SK-N-SH (cell line): ENCODE measurements around the gene REPS2. TPM values are rescaled to one million over a fixed set of nuclear protein-coding genes. Genes with fewer than 3 reads are reported as not detected.

Source experiments
- CTCF ChIA-PET: fragments of 300-600, 350-600 bp; formaldehyde crosslinking; extraction: SDS; loops from one replicate; lab custom pipeline; 2021; lab: Yijun Ruan, JAX
- POLR2A ChIA-PET: fragments of 350-600 bp; sonication (Branson Sonifier 250); formaldehyde crosslinking; extraction: SDS; loops from one replicate; lab custom pipeline; 2020; ENCODE audit warnings: antibody characterized with exemption, inconsistent platforms; lab: Yijun Ruan, JAX
- DNase-seq: peaks from one replicate; pipeline ENCODE4 v3.0.0; 2012
- H2AFZ ChIP-seq: fragments of 200-600 bp; sonication (generic); 2 replicates; pipeline ENCODE4 v1.8.1; 2016; ENCODE audit warnings: antibody characterized with exemption, mild to moderate bottlenecking, low read depth
- H3F3A ChIP-seq: fragments of 200-600 bp; sonication (generic); replicated peaks from 2 replicates; pipeline ENCODE3; 2016; ENCODE audit warnings: antibody characterized with exemption, mild to moderate bottlenecking; ENCODE audit not compliant: insufficient read depth
- H3K27ac ChIP-seq, 2 experiments: fragments of 200-500 bp in 1 of 2; fragments of 200-600 bp in 1 of 2; sonication (Bioruptor generic) in 1 of 2; sonication (generic), shearing (Covaris generic) in 1 of 2; 2 replicates each; pipeline versions ENCODE4 v1.5.1 to v1.6.1; 2014 to 2016; ENCODE audit warnings: low read depth in 2 of 2, inconsistent platforms in 1 of 2, low read length in 1 of 2, mild to moderate bottlenecking in 1 of 2, mixed read lengths in 1 of 2
- H3K27me3 ChIP-seq: fragments of 200-600 bp; sonication (generic), shearing (Covaris generic); 2 replicates; pipeline ENCODE4 v1.6.1; 2016; ENCODE audit warnings: mixed run types; ENCODE audit not compliant: insufficient read depth
- H3K36me3 ChIP-seq, 2 experiments: fragments of 200-500 bp in 1 of 2; fragments of 200-600 bp in 1 of 2; sonication (Bioruptor generic) in 1 of 2; sonication (generic) in 1 of 2; replicated peaks in 1 of 2; 2 replicates each; pipeline versions ENCODE3 to v1.5.1; 2014 to 2016; ENCODE audit warnings: low read length in 1 of 2, mild to moderate bottlenecking in 1 of 2; ENCODE audit not compliant: insufficient read depth in 2 of 2, control insufficient read depth in 1 of 2
- H3K4me1 ChIP-seq, 2 experiments: fragments of 200-500 bp in 1 of 2; fragments of 200-600 bp in 1 of 2; sonication (Bioruptor generic) in 1 of 2; sonication (generic), shearing (Covaris generic) in 1 of 2; 2 replicates each; pipeline versions ENCODE4 v1.5.1 to v1.6.1; 2014 to 2016; ENCODE audit warnings: low read depth in 1 of 2, low read length in 1 of 2, mixed run types in 1 of 2; ENCODE audit not compliant: insufficient read depth in 2 of 2, control insufficient read depth in 1 of 2
- H3K4me2 ChIP-seq: fragments of 200-600 bp; sonication (generic), shearing (Covaris generic); 2 replicates; pipeline ENCODE4 v1.6.1; 2017; ENCODE audit warnings: mixed run types
- H3K4me3 ChIP-seq, 2 experiments: fragments of 200-500 bp in 1 of 2; fragments of 200-600 bp in 1 of 2; sonication (Bioruptor generic) in 1 of 2; sonication (generic), shearing (Covaris generic) in 1 of 2; 2 replicates each; pipeline versions ENCODE4 v1.5.1 to v1.8.1; 2014 to 2016; ENCODE audit warnings: low read depth in 2 of 2, inconsistent platforms in 1 of 2, low read length in 1 of 2, mild to moderate bottlenecking in 1 of 2, mixed read lengths in 1 of 2, moderate library complexity in 1 of 2
- H3K79me2 ChIP-seq: fragments of 200-600 bp; sonication (generic); 2 replicates; pipeline ENCODE4 v1.8.1; 2017; ENCODE audit warnings: mild to moderate bottlenecking; ENCODE audit not compliant: insufficient read depth
- H3K9ac ChIP-seq: fragments of 200-600 bp; sonication (generic); 2 replicates; pipeline ENCODE4 v1.6.1; 2017; ENCODE audit warnings: mixed run types
- H3K9me2 ChIP-seq: fragments of 200-600 bp; sonication (generic); 2 replicates; pipeline ENCODE4 v1.6.1; 2017; ENCODE audit warnings: mixed run types
- H3K9me3 ChIP-seq: fragments of 200-600 bp; sonication (generic); 2 replicates; pipeline ENCODE4 v1.6.1; 2017; ENCODE audit warnings: mixed run types, mild to moderate bottlenecking, moderate library complexity
- H4K20me1 ChIP-seq: fragments of 200-600 bp; sonication (generic); 2 replicates; pipeline ENCODE4 v1.6.1; 2017; ENCODE audit warnings: mild to moderate bottlenecking, mixed run types; ENCODE audit not compliant: insufficient read depth
- FOSL2 ChIP-seq: IDR thresholded peaks from 2 replicates; pipeline ENCODE4 v1.4.0; 2012; ENCODE audit warnings: low read depth, mild to moderate bottlenecking, moderate library complexity, borderline replicate concordance
- FOXJ3 ChIP-seq: sonication (generic); formaldehyde crosslinking; IDR thresholded peaks from 2 replicates; pipeline ENCODE4 v1.5.1; 2020; ENCODE audit warnings: mild to moderate bottlenecking, missing genetic modification reagents
- FOXM1 ChIP-seq: IDR thresholded peaks from 2 replicates; pipeline ENCODE4 v1.4.0; 2012; ENCODE audit warnings: low read depth, mild to moderate bottlenecking
- GATA2 ChIP-seq: sonication (generic); formaldehyde crosslinking; IDR thresholded peaks from 2 replicates; pipeline ENCODE4 v1.5.0; 2020; ENCODE audit warnings: mild to moderate bottlenecking, missing genetic modification reagents
- JUND ChIP-seq: IDR thresholded peaks from 2 replicates; pipeline ENCODE4 v1.4.0; 2012
- NFIC ChIP-seq: IDR thresholded peaks from 2 replicates; pipeline ENCODE4 v1.4.0; 2012; ENCODE audit warnings: borderline replicate concordance
- NRF1 ChIP-seq: IDR thresholded peaks from 2 replicates; pipeline ENCODE4 v1.6.1; 2012; ENCODE audit warnings: low read depth, mild to moderate bottlenecking, low read length
- POLR2AphosphoS5 ChIP-seq: IDR thresholded peaks from 2 replicates; pipeline ENCODE4 v1.6.1; 2012; ENCODE audit warnings: low read depth, low read length
- RAD21 ChIP-seq: IDR thresholded peaks from 2 replicates; pipeline ENCODE4 v1.6.1; 2012; ENCODE audit warnings: mild to moderate bottlenecking, low read length
- RXRA ChIP-seq: IDR thresholded peaks from 2 replicates; pipeline ENCODE4 v1.4.0; 2012; ENCODE audit warnings: low read depth, mild to moderate bottlenecking, borderline replicate concordance
- TAF1 ChIP-seq: IDR thresholded peaks from 2 replicates; pipeline ENCODE4 v1.6.1; 2012; ENCODE audit warnings: low read depth, mild to moderate bottlenecking, low read length, moderate library complexity, borderline replicate concordance
- TCF12 ChIP-seq: IDR thresholded peaks from 2 replicates; pipeline ENCODE4 v1.4.0; 2012
- TEAD4 ChIP-seq: IDR thresholded peaks from 2 replicates; pipeline ENCODE4 v1.4.0; 2012; ENCODE audit warnings: mild to moderate bottlenecking, borderline replicate concordance; ENCODE audit not compliant: insufficient read depth
- WGBS: methylation state at CpG from one replicate; pipeline ENCODE4 v1.1.6; 2017; ENCODE audit warnings: low lambda C conversion rate; 5-methylcytosine and 5-hydroxymethylcytosine counted together
- polyA plus RNA-seq, 3 experiments: library from polyadenylated mRNA; depleted of rRNA; stranded (reverse); fragments of >200 nt; gene quantifications; 2 replicates each; pipeline ENCODE4 v1.2.3, GENCODE V29; 2012
- TF ChIP-seq, protein P1 (sequence below): IDR thresholded peaks from 2 replicates; pipeline ENCODE4 v1.4.0; 2012; ENCODE audit warnings: low read depth
- TF ChIP-seq, protein P2 (sequence below): IDR thresholded peaks from 2 replicates; pipeline ENCODE4 v1.6.1; 2012; ENCODE audit warnings: mild to moderate bottlenecking, low read depth, low read length, moderate library complexity

Gene REPS2
- polyA plus RNA-seq, 1 of the 3 experiments (the other 2 are of a cell fraction), result 0.62 TPM

DNA sequence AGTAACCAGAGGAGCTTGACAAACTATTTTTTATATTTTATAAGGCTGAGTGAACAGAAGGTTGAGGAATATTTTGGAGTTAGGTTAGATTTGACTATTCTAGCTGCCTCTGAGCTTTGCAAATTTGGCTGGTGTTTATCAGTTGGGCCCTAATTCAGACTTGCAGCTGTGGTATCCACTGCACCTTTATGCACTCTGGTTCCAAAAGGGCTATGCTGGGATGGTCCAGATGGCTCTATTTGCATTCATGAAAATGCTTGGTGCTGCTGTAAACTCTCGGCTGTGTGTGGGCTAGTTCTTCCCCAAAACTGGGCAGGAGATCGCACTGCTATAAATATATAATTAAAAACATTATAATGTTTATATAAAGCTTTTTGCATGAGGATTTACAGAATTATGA is 106.3 kb downstream of the REPS2 start:
- Histone ChIP-seq H3K79me2 (no peaks in the 10 kb centered on the region), H3K27me3 (no peaks in the 10 kb centered on the region), H3K4me3 (no peak overlapping the region)
- TF ChIP-seq TCF12, result no peak
- TF ChIP-seq TEAD4, result no peak
- TF ChIP-seq, protein P1, sequence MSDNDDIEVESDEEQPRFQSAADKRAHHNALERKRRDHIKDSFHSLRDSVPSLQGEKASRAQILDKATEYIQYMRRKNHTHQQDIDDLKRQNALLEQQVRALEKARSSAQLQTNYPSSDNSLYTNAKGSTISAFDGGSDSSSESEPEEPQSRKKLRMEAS, result no peak
- TF ChIP-seq POLR2AphosphoS5, result no peak
- no peak for TF ChIP-seq FOSL2
- TF ChIP-seq NRF1, result no peak
- TF ChIP-seq, protein P2, sequence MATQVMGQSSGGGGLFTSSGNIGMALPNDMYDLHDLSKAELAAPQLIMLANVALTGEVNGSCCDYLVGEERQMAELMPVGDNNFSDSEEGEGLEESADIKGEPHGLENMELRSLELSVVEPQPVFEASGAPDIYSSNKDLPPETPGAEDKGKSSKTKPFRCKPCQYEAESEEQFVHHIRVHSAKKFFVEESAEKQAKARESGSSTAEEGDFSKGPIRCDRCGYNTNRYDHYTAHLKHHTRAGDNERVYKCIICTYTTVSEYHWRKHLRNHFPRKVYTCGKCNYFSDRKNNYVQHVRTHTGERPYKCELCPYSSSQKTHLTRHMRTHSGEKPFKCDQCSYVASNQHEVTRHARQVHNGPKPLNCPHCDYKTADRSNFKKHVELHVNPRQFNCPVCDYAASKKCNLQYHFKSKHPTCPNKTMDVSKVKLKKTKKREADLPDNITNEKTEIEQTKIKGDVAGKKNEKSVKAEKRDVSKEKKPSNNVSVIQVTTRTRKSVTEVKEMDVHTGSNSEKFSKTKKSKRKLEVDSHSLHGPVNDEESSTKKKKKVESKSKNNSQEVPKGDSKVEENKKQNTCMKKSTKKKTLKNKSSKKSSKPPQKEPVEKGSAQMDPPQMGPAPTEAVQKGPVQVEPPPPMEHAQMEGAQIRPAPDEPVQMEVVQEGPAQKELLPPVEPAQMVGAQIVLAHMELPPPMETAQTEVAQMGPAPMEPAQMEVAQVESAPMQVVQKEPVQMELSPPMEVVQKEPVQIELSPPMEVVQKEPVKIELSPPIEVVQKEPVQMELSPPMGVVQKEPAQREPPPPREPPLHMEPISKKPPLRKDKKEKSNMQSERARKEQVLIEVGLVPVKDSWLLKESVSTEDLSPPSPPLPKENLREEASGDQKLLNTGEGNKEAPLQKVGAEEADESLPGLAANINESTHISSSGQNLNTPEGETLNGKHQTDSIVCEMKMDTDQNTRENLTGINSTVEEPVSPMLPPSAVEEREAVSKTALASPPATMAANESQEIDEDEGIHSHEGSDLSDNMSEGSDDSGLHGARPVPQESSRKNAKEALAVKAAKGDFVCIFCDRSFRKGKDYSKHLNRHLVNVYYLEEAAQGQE, result no peak
- TF ChIP-seq GATA2, result no peak
- TF ChIP-seq JUND, result no peak
- TF ChIP-seq RXRA, result no peak
- no peak for TF ChIP-seq FOXM1
- TF ChIP-seq TAF1, result no peak
- no peak for TF ChIP-seq NFIC
- TF ChIP-seq, all 33 proteins: peak for 0
- H3K9ac ChIP-seq, result no peak overlapping the region
- no peaks in the 10 kb centered on the region for H4K20me1 ChIP-seq
- H3K4me1 ChIP-seq, result no peaks in the 10 kb centered on the region
- no peaks in the 10 kb centered on the region for H3K9me3 ChIP-seq
- no peaks in the 10 kb centered on the region for H3K9me2 ChIP-seq
- H3K36me3 ChIP-seq, result no peaks in the 10 kb centered on the region
- ChIA-PET CTCF (interaction anchor here (2.3 kb wide), 1 partner anchor 170 kb away, joined by 5 read pairs; no protein-coding TSS in a partner anchor), POLR2A (no interaction called here)
- DNase-seq, result no peak
- H2AFZ ChIP-seq, result no peak overlapping the region
- no peak overlapping the region for H3K4me2 ChIP-seq
- peak overlapping the region in 1 of 2 experiments; percentile 50; a peak in 1 of 4 replicates for H3K27ac ChIP-seq
- H3F3A ChIP-seq, result peaks cover 4% of the 10 kb centered on the region
- 69% methylated on average over 2 of the region's 2 CpGs for WGBS

DNA sequence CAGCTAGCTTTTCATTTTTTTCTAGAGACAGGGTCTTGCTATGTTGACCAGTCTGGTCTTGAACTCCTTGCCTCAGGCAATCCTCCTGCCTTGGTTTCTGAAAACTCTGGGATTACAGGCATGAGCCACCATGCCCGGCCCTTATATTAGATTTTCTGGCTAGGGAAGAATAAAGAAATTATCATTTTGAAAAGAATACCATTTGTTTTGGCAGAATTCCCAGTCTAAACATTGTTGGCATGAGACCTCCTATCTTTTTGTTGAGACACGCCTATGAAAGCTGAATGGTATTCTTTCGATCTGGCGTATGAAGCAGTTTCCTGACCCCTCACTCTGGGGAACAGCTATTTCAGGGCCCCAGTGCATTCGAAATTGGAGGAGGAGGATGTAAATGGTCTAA is 107.0 kb downstream of the REPS2 start:
- Histone ChIP-seq H3K79me2 (no peaks in the 10 kb centered on the region), H3K27me3 (no peaks in the 10 kb centered on the region), H2AFZ (no peak overlapping the region), H3K4me2 (no peak overlapping the region), H3K9me2 (no peaks in the 10 kb centered on the region), H3K36me3 (no peaks in the 10 kb centered on the region), H3F3A (peaks cover 4% of the 10 kb centered on the region), H3K9ac (no peak overlapping the region), H3K4me1 (no peaks in the 10 kb centered on the region), H3K4me3 (no peak overlapping the region), H3K27ac (no peak overlapping the region), H3K9me3 (no peaks in the 10 kb centered on the region), H4K20me1 (no peaks in the 10 kb centered on the region)
- 27% methylated on average over 5 of the region's 5 CpGs for WGBS
- ChIA-PET POLR2A (no interaction called here), CTCF (interaction anchor here (1.1 to 2.3 kb wide), 2 partner anchors 29 to 170 kb away, joined by 3 to 5 read pairs; no protein-coding TSS in a partner anchor)
- DNase-seq, result no peak
- TF ChIP-seq RAD21 (no peak), FOXJ3 (CRISPR knock-in tag) (no peak), TAF1 (no peak)
